GM19239 (cell line): ENCODE measurements around the gene ZNF594.
"Not testable (repeated sequence)": the region's sequence is repeated elsewhere in the genome, so short reads cannot be mapped to it uniquely, and the experiment has no call there.

Experiments used
- DNase-seq: peaks from one replicate; pipeline ENCODE4 v3.0.0; 2011; ENCODE audit warnings: low spot score; ENCODE audit not compliant: insufficient read length
- FAIRE-seq: peaks from 2 replicates; lab custom pipeline; 2011; peaks lifted over from hg19 to GRCh38; lab: Jason Lieb, UNC

The ZNF594 gene

DNA sequence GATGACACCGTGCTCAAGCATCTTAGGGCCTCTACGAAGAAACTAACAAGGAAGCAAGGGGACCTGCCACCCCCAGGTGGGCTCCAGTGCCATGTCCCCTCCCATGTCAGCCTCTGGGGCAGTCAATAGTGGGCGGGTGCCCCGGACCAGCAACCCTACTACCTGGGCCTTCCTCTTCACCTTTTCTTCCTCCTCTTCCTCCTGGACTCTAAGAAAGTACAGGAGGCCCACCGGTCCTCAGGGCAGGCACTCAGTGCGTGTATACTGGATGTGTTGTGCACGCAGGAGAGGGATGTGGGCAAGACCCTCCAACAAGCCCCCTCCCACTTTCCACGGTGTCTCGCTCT is 53.5 kb downstream of the ZNF594 start:
- DNase-seq, FAIRE-seq: not testable (repeated sequence)

DNA sequence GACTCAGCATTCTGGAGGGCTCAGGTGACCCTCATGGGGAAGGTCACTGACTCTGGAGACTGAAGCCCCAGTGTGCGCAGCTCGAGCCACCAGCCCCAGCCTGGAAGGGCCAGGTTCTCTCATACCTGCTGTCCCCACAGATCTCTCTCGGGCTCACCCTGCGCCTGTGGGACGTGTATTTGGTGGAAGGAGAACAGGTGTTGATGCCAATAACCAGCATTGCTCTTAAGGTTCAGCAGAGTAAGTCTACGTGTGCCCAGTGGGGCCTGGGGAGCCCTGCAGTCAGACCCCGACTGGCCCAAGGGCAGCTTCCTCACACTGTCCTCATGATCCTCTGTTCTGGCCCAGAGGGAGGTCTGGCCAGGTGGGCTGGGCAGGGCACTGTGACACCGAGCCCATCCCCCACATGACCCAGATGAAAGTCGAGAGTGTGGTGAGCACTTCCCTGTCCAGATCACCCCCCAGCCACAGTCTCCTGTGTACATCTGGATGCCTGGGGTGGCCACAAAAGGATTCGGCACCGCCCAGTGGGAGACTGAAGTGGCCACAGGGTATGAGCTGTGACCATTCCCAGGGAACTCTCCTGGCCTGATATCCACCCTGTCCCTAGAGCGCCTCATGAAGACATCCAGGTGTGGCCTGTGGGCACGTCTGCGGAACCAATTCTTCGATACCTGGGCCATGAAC is 54.0 kb downstream of the ZNF594 start:
- not testable (repeated sequence) for DNase-seq, FAIRE-seq

DNA sequence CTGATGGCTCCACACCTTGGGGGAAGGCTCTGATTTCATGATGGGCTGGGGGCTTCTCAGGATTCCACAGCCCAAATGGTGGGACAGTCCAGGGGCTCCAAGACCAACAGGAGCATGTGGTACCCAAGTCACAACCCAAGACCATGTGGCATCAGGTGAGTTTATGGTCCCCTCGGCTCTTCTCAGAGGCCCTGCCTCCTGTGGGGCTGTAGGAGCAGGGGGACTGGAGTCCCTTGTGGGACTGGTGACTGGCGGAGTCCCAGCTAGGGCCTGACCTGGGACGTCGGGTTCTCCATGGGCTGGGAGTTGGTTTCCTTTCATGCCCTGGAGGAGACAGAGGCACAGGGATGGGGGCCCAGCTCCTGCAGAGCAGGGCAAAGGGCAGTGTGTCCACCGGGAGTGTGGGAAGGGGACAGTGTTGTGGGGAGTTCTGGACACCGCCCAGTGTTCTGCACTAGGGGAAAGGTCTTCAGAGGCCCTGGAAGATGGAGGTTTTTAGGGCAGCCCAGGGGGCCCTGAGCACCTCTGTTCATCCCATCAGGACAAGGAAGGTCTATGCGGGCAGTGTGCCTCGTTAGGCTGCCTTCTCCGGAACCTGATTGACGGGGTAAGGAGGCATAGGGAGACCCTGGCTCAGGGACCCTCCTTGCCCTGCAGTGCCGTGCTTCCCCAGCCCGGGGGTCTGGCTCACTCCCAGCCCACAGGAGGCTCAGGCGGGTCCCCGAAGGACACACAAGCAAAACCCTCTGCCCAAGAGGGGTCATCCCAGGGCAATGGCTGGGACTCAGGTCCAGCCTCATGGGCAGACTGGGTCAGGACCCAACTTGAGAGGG is 54.9 kb downstream of the ZNF594 start:
- DNase-seq, FAIRE-seq: not testable (repeated sequence)

DNA sequence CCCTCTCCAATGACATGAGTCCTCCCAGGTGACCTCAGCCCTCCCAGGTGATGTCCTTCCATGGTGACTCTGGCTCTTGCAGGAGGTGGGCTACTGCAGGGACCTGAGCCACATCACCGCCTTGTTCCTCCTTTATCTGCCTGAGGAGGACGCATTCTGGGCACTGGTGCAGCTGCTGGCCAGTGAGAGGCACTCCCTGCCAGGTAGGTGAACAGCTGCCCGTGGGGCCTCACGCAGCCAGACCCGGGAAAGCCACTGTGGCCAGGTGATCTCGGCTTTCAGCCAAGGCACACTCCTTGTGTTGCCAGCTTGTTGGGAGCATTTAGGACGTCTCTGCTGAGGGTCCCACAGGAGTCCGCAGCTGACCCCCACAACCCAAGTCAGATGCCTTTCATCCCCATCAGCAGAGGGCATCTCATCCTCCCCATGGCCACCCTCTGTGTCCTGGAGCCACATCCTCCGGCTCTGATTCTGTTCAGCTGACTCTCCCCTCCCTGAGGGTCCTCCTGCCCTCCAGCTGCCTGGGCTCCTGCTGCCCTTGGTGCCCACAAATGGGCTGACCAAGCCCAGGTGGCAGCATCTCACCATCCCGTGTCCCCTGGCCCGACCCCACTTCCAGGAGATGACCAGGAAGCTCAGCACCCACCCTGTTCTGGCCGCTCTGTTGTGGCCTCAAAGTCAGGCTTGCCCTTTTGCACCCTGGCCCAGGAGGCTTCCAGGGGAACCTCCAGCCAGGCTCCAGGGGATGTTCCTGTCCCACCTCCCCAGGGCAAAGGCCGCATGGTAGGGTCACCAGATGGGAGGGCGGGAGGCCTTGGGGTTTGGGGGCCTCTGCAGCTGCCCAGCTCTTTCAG is 55.7 kb downstream of the ZNF594 start:
- DNase-seq (no peak), FAIRE-seq (no peak)

DNA sequence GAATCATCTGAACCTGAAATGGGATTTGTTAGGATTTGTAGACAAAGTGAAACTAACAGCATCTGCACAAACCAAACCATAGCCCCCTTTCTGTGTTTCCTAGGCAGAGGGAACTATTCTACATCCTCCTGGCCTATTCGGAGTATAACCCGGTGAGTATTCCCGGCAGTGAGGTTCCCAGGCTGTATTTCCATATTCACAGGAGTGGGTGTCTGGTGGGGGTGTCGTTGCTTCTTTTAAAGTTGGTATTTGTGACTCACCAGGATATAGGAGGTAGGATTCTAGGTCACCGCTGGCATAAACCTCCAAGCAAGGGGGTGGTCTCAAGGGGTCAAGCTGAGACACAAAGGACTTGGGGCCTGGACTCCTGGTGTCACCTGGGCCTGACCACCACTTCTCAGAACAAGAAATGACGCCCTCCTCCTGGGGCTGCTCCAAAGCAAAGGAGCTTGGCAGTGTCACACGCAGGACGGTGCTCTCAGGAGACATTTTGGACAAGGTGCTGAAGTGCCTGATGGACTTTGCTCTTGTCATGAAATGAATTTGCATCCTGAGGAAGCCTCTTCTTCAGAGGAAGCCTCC is 56.4 kb downstream of the ZNF594 start:
- not testable (repeated sequence) for DNase-seq, FAIRE-seq

DNA sequence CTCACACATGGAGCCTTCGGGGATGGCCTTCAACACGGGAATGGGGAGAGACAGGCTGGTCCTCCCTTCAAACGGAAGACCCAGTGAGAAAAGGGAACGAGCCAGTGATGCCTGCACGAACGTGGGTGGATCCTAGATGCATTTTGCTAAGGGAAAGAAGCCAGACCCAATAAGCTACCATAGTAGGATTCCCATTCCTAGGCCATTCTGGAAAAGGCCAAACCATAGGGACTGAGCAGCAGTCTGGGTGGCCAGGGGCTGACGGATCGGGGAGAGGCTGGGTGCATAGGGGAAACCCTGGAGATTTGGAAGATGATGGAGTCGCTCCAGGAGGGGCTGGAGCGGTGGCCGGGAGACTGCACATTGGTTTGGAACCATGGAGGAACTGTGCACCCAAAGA is 57.1 kb downstream of the ZNF594 start:
- FAIRE-seq, DNase-seq: not testable (repeated sequence)

DNA sequence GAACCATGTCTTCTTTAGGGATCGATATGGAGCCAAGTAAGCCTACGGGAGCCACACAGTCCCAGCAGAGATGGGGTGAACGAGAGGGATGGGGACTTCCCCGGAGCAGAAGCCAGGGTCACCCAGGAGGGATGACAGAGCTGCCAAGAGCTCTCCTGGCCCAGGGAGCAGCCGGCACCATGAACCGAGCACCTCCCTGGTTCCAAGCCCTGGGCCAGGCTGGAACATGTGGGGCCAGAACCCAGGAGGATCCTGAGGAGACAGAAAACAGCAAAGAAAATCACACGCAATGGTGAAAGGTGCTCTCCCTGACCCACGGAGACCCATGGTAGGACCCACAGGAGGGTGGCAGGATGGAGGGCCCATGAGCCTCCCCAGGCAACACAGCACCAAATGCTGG is 57.7 kb downstream of the ZNF594 start:
- not testable (repeated sequence) for DNase-seq, FAIRE-seq

DNA sequence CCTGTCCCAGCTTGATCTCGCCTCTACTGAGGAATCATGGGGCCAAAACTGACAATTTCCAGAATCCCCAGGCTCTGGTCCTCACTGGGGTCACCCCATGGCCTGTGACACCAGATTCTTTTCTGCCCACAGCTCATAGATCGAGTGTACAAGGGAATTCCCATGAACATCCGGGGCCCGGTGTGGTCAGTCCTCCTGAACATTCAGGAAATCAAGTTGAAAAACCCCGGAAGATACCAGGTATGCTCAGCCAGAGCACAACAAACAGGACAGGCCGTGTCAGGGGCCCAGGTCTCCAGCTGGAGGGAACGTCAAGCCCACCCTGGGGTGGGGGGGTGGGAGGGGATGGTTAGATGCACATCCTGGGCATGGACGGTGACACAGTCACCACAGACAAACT is 58.4 kb downstream of the ZNF594 start:
- DNase-seq (no peak), FAIRE-seq (no peak)

DNA sequence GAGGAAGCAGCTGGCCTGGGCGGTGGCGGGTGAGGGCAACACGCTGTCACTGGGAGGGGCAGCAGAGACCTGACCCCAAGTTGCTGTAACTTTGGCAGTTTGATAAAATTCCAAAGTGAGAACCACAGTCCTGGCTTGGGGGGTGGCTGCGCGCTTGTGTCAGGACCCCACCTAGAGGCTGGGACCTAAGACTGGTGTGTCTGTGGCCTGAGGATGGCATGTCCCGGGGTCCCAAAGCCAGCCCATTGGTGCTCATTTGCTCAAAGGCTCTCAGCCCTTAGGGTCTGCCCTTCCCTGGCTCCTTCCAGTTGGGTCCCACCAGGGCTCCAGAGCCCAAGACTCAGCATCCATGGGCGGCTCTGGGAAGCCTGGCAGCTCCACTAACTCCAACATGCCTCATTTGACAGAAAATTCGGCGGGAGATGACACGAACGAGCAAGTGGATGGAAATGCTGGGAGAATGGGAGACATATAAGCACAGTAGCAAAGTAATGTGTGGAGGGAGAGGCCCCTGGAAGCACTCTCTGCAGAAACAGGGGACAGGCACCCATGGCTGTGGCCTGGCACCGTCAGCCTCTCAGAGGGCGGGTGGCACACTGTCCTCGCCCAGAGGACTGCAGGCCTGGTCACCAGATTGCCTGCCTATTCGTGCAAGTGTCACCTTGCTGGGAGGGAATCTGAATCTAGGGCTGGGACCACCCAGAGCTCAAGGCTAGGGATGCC is 59.0 kb downstream of the ZNF594 start:
- not testable (repeated sequence) for FAIRE-seq, DNase-seq

DNA sequence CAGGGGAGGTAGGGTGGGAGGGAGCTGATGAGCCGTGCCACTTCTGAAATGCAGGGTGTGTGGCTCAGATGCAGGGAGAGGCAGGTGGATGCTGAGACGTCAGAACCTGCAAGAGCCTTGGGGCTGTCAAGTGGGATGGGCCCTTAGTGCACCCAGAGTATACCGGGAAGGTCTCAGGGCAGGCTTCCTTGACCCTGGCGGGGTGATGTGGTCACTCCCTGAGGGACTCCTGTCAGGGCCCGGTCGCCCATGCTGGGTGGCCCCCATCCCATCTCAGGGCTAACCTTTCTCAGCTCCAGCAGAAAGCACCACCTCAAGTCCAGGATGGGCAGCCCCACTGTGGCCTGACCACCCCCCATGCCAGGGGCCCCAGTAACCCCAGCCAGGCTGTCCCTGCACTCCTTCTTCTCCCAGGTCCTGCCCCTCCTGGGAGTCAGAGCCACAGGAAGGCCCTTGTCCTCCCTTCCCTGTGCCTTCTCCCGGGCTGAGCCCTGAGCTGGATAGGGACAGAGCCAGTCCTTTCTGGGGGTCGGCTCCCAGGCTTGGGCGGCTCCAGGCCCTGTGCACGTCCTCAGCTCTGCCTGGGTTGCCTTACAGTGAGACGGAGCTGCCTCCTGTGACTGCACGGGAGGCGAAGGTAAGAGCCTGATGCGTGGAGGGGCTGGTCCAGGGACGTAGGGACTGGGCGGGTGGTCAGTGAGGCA is 59.7 kb downstream of the ZNF594 start:
- FAIRE-seq, DNase-seq: not testable (repeated sequence)

DNA sequence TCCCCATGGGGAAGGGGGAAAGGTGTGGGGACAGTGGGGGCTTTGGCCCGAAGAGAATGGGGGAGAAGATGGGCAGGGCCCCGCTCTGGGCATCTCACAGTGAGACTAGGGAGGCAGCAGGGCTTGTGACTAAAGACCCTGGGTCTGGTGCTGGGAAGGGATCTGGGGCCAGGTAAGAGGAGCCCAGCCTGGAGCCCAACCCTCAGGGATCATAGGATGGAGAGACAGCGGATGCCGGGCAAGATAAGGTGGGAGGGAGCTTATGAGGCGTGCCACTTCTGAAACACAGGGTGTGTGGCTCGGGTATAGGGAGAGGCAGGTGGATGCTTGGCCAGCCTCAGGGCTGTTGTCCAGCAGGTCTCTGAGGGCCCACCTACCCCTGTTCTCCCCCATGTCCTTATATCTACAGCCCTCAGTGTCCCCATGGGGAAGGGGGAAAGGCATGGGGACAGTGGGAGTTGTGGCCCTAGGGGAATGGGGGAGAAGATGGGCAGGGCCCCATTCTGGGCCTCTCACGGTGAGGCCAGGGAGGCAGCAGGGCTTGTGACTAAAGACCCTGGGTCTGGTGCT is 60.4 kb downstream of the ZNF594 start:
- DNase-seq: no peak

DNA sequence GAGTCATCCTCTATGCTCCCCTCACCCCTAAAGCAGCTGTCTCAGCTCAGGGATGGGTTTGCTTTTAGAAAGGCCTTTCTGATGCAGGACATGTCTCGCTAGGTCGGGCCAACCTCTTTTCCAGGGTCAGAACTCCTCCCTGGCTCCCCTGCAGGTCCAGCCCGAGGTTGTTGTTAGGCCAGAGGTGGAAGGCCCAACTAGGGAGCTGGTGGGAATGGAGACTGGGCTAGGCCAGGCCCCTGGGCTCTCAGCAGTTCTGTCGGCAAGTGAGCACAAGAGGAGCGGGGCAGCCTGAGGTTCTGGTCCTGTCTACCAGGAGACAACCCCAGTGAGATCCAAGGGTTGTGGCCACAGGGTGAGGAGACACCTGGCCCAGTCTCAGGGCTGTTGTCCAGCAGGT is 61.0 kb downstream of the ZNF594 start:
- FAIRE-seq, DNase-seq: not testable (repeated sequence)

More for the DNA sequence above, 60.4 kb downstream of the ZNF594 start:
- FAIRE-seq: no peak

DNA sequence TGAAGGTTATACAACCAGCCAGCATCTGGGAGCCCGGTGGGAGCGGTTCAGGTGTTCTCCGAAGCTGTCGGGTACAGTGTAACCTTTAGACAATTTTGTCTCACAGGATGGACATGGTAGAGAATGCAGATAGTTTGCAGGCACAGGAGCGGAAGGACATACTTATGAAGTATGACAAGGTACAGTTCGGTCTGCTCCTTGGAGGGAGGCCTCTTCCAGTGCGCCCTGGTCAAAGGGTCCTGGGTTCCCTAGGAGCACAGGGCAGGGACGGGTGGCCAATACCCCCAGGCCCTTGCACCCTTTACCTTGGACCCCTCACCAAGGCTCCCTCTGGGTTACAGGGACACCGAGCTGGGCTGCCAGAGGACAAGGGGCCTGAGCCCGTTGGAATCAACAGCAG is 61.4 kb downstream of the ZNF594 start:
- not testable (repeated sequence) for DNase-seq, FAIRE-seq

DNA sequence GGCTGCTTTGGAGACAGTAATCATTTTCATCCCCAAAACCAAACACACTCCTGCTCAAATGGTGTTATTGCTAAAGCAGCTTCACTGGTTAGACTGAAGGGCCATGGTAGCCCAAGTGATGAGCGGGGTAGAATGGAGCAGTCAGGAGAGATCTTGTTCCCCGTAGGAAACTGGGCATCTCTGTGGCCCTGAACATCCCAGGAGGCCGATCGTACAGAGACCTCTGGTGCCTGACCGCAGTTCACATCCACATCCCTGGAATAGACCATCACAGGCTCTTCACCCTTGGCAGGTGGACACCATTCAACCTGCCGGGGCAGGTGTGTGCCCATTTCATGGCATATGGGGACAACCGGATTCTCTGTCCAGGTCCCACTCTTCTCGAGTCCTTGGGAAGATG is 61.9 kb downstream of the ZNF594 start:
- not testable (repeated sequence) for FAIRE-seq, DNase-seq
